Heart left ventricle (tissue), 16 donors: Measurements from ENCODE around the gene CASP8. TPM values are rescaled to one million over a fixed set of nuclear protein-coding genes. Genes with fewer than 3 reads are reported as not detected.

ENCODE experiments used
- ATAC-seq, 4 donors: fragments of 200-7000 bp; cut with Tn5 transposase; one replicate each; pipeline ENCODE4 v1.9.1; 2020 to 2022; ENCODE audit warnings: moderate library complexity in 4 of 4, mild to moderate bottlenecking in 3 of 4, moderate number of reproducible peaks in 1 of 4
- DNase-seq, 5 donors: peaks; one replicate each; pipeline ENCODE4 v3.0.0-alpha.2; 2020
- H3K27ac ChIP-seq, 12 donors: fragments of 200-600 bp; sonication (generic) in 4 of 12; one replicate each; pipeline versions ENCODE4 v1.5.0 to v1.8.0; 2016 to 2022; ENCODE audit warnings: mild to moderate bottlenecking in 2 of 12
- H3K27me3 ChIP-seq, 9 donors: fragments of 200-600 bp; sonication (generic) in 2 of 9; one replicate each; pipeline versions ENCODE4 v1.5.1 to v1.8.0; 2016 to 2022; ENCODE audit warnings: mild to moderate bottlenecking in 3 of 9
- H3K36me3 ChIP-seq, 9 donors: fragments of 200-600 bp; sonication (generic) in 2 of 9; one replicate each; pipeline versions ENCODE4 v1.5.0 to v1.8.0; 2018 to 2022; ENCODE audit warnings: mild to moderate bottlenecking in 2 of 9
- H3K4me1 ChIP-seq, 12 donors: fragments of 200-600 bp; sonication (generic) in 4 of 12; one replicate each; pipeline versions ENCODE4 v1.5.0 to v1.8.0; 2016 to 2022; ENCODE audit warnings: mild to moderate bottlenecking in 3 of 12
- H3K4me3 ChIP-seq, 12 donors: fragments of 200-600 bp; sonication (generic) in 4 of 12; one replicate each; pipeline versions ENCODE4 v1.5.0 to v1.8.0; 2017 to 2022; ENCODE audit warnings: mild to moderate bottlenecking in 9 of 12, moderate library complexity in 4 of 12
- H3K9me3 ChIP-seq, 12 donors: fragments of 200-600 bp; sonication (generic) in 4 of 12; one replicate each; pipeline versions ENCODE4 v1.5.0 to v1.8.0; 2016 to 2022; ENCODE audit warnings: mild to moderate bottlenecking in 1 of 12
- CTCF ChIP-seq, 12 donors: fragments of 200-600 bp; sonication (generic) in 4 of 12; IDR thresholded peaks; one replicate each; pipeline versions ENCODE4 v1.5.0 to v1.8.0; 2018 to 2022; ENCODE audit warnings: antibody characterized with exemption in 12 of 12, mild to moderate bottlenecking in 5 of 12
- POLR2A ChIP-seq, 2 donors: fragments of 450-650 bp; IDR thresholded peaks; one replicate each; pipeline ENCODE4 v1.6.1; 2017; ENCODE audit warnings: antibody characterized with exemption in 2 of 2, mild to moderate bottlenecking in 2 of 2, moderate library complexity in 2 of 2
- WGBS, 4 donors: extraction: QIAGEN DNeasy Blood & Tissue Kit in 2 of 4; methylation state at CpG; one replicate each; pipeline versions ENCODE4 v1.1.5 to v1.1.7; 2013 to 2018; 5-methylcytosine and 5-hydroxymethylcytosine counted together
- intact Hi-C, 10 donors: fragments of 100-400 bp; cut with DNase I; formaldehyde crosslinking; loops; one replicate each; pipeline versions ENCODE4 v1.11.1 to v1.14.2; 2022
- polyA plus RNA-seq, 2 donors: library from polyadenylated mRNA; stranded (reverse); fragments of 200-250 nt; gene quantifications; one replicate each; pipeline ENCODE4 v1.2.3, GENCODE V29; 2013
- total RNA-seq, 9 donors: library from RNA; depleted of rRNA in 2 of 9; stranded (reverse); fragments of >200 nt in 2 of 9; fragmentation: NEBNext Ultra II Directional in 3 of 9; extraction: Animal tissue kit (Norgen Biotek cat#: 25700) in 3 of 9; gene quantifications; one replicate each; pipeline versions ENCODE4 v1.1.0 to v1.2.4, GENCODE V29; 2016 to 2023
- donor health status: ischemic (EF 13 %, LVEDD 7.1; RV severe dilation, severe dysfunction).
- donor health status: healthy with polysubstance abuse.
- donor health status: DM: no; HTN: yes; CAD: no.
- donor health status: DM: no; HTN: no; CAD: no.
- donor health status: ischemic (EF 25% LVEDD 6.9; RV normal size, moderate dysfunction).
- donor health status: ischemic (EF 25% LVEDD 5.7; RV mildly dilated, moderate dysfunction).
- donor health status: healthy.
- donor health status: DM: yes; HTN: yes; CAD: no.
- donor health status: ischemic (EF 35%, LVEDD 5.7; RV mildly dilated, moderate dysfunction).
- donor health status: nonischemic (EF 11% LVEDD 7.7; RV severe dilation, severe dysfunction).
- donor health status: DM: yes; HTN: yes; CAD: no.
- donor health status: PGD.
- donor health status: ischemic (EF 29% LVEDD 5.4; RV normal size, mild dysfunction).
- donor health status: nonischemic (EF 23%, LVEDD 6.1; RV moderate dilation, normal function).

CASP8 gene
- total and polyA plus RNA-seq, 11 donors = 1.8 to 15.7 (median 2.9) TPM

- H3K4me1 ChIP-seq = peaks cover 0 to 66% (median 10%) of the 10 kb centered on the region in 12 donors
- peaks cover 0 to 25% (median 7%) of the 10 kb centered on the region in 9 donors for H3K36me3 ChIP-seq
- H3K27ac ChIP-seq = peak overlapping the region in 1 of 12 donors; percentile 97
- intact Hi-C loops = loop anchor here in 1 of 10 donors (5.0 kb wide), 1 partner anchor 94 kb away; the partner anchor contains the start of gene FLACC1
- DNase-seq (no peak), ATAC-seq (no peak)
- no peak for TF ChIP-seq POLR2A (IDR thresholded peaks at IDR 0.05)
- no peak for TF ChIP-seq CTCF (IDR thresholded peaks at IDR 0.05)
- 85 to 94% (median 92%) methylated on average over 2 of the region's 2 CpGs for WGBS, 4 donors
- no peaks in the 10 kb centered on the region for H3K27me3 ChIP-seq
- peak overlapping the region in 1 of 12 donors; percentile 52 for H3K4me3 ChIP-seq
- no peaks in the 10 kb centered on the region for H3K9me3 ChIP-seq
These were observed 3.4 kb downstream of the CASP8 start for GRCh38 chr2:201263779-201264178.

- Histone ChIP-seq H3K4me1 (peaks cover 0 to 58% (median 6%) of the 10 kb centered on the region in 12 donors), H3K36me3 (peaks cover 0 to 32% (median 9%) of the 10 kb centered on the region in 9 donors), H3K9me3 (no peaks in the 10 kb centered on the region), H3K27me3 (no peaks in the 10 kb centered on the region), H3K4me3 (no peak overlapping the region), H3K27ac (no peak overlapping the region)
- 64 to 82% (median 80%) methylated on average over 7 of the region's 7 CpGs for WGBS, 4 donors
- intact Hi-C loops = loop anchor here in 1 of 10 donors (5.0 kb wide), 1 partner anchor 93 kb away; the partner anchor contains the start of gene FLACC1
- DNase-seq = no peak
- TF ChIP-seq CTCF (IDR thresholded peaks at IDR 0.05) (no peak), POLR2A (IDR thresholded peaks at IDR 0.05) (no peak)
- ATAC-seq = peak; percentile 60 to 82 (median 69)
These were observed 4.3 kb downstream of the CASP8 start for GRCh38 chr2:201264472-201265173.

GRCh38 chr2:201266629-201267028 is 6.3 kb downstream of the CASP8 start:
- no peaks in the 10 kb centered on the region for H3K9me3 ChIP-seq
- H3K27ac ChIP-seq = no peak overlapping the region
- intact Hi-C loops = no loop called here
- DNase-seq = no peak
- TF ChIP-seq POLR2A (IDR thresholded peaks at IDR 0.05) (no peak), CTCF (IDR thresholded peaks at IDR 0.05) (no peak)
- peaks cover 0 to 52% (median 17%) of the 10 kb centered on the region in 9 donors for H3K36me3 ChIP-seq
- WGBS, 4 donors = 70 to 86% (median 82%) methylated on average over 2 of the region's 2 CpGs
- H3K27me3 ChIP-seq = no peaks in the 10 kb centered on the region
- peaks cover 0 to 39% (median 6%) of the 10 kb centered on the region in 12 donors for H3K4me1 ChIP-seq
- no peak overlapping the region for H3K4me3 ChIP-seq
- no peak for ATAC-seq

- Histone ChIP-seq H3K4me3 (no peak overlapping the region), H3K4me1 (peaks cover 0 to 31% (median 6%) of the 10 kb centered on the region in 12 donors), H3K36me3 (peaks cover 0 to 60% (median 19%) of the 10 kb centered on the region in 9 donors), H3K27me3 (no peaks in the 10 kb centered on the region), H3K27ac (no peak overlapping the region), H3K9me3 (no peaks in the 10 kb centered on the region)
- DNase-seq (no peak), ATAC-seq (no peak)
- intact Hi-C loops = no loop called here
- 86 to 91% (median 90%) methylated on average over 12 of the region's 12 CpGs for WGBS, 4 donors
- TF ChIP-seq POLR2A (IDR thresholded peaks at IDR 0.05) = no peak
- TF ChIP-seq CTCF (IDR thresholded peaks at IDR 0.05) = no peak
These were observed 7.1 kb downstream of the CASP8 start for GRCh38 chr2:201267278-201268030.
